Sigmoid colon (tissue), 7 donors: ENCODE measurements around the gene SHISAL1. TPM values are rescaled to one million over a fixed set of nuclear protein-coding genes. Genes with fewer than 3 reads are reported as not detected.

Experiments
- DNase-seq: peaks from one replicate; pipeline ENCODE4 v3.0.0-alpha.2; 2019
- H3K27ac ChIP-seq, 4 donors: fragments of 200-600 bp; sonication (generic); one replicate each; pipeline ENCODE4 v1.5.1; 2016 to 2019; ENCODE audit warnings: mild to moderate bottlenecking in 1 of 4
- H3K27me3 ChIP-seq, 3 donors: fragments of 200-600 bp; sonication (generic); one replicate each; pipeline ENCODE4 v1.5.1; 2019; ENCODE audit warnings: mild to moderate bottlenecking in 1 of 3
- H3K36me3 ChIP-seq, 4 donors: fragments of 200-600 bp; sonication (generic); one replicate each; pipeline ENCODE4 v1.5.1; 2016 to 2019
- H3K4me1 ChIP-seq, 4 donors: fragments of 200-600 bp; sonication (generic); one replicate each; pipeline ENCODE4 v1.5.1; 2017 to 2019
- H3K4me3 ChIP-seq, 4 donors: fragments of 200-600 bp; sonication (generic); one replicate each; pipeline ENCODE4 v1.5.1; 2017 to 2019; ENCODE audit warnings: mild to moderate bottlenecking in 2 of 4, moderate library complexity in 1 of 4
- H3K9me3 ChIP-seq, 4 donors: fragments of 200-600 bp in 3 of 4; sonication (generic) in 3 of 4; one replicate each; pipeline versions ENCODE4 v1.5.1 to v1.6.1; 2013 to 2019
- EP300 ChIP-seq, 4 donors: sonication (generic); formaldehyde crosslinking; IDR thresholded peaks; one replicate each; pipeline ENCODE4 v1.6.1; 2017; ENCODE audit warnings: antibody characterized with exemption in 4 of 4
- POLR2A ChIP-seq, 2 donors: fragments of 450-650 bp; IDR thresholded peaks; one replicate each; pipeline ENCODE4 v1.6.1; 2016; ENCODE audit warnings: antibody characterized with exemption in 2 of 2, mild to moderate bottlenecking in 2 of 2, moderate library complexity in 2 of 2
- POLR2AphosphoS5 ChIP-seq, 4 donors: sonication (generic); formaldehyde crosslinking; IDR thresholded peaks; one replicate each; pipeline ENCODE4 v1.6.1; 2017; ENCODE audit warnings: antibody characterized with exemption in 4 of 4
- WGBS, 2 donors: extraction: QIAGEN DNeasy Blood & Tissue Kit; methylation state at CpG; one replicate each; pipeline ENCODE4 v1.1.7; 2013; 5-methylcytosine and 5-hydroxymethylcytosine counted together
- intact Hi-C: fragments of 100-400 bp; cut with DNase I; formaldehyde crosslinking; loops from one replicate; pipeline ENCODE4 v1.15.1; 2023
- polyA plus RNA-seq, 3 donors: library from polyadenylated mRNA; stranded (reverse); fragments of 200-250 nt; gene quantifications; one replicate each; pipeline ENCODE4 v1.2.3, GENCODE V29; 2013
- total RNA-seq, 4 donors: library from RNA; depleted of rRNA; stranded (reverse); fragments of >200 nt; gene quantifications; one replicate each; pipeline ENCODE4 v1.1.0, GENCODE V29; 2016
- TF ChIP-seq, protein P1 (sequence below), 4 experiments: fragments of 450-650 bp in 3 of 4; fragments of 200-600 bp in 1 of 4; IDR thresholded peaks; one replicate each; pipeline ENCODE4 v1.5.1; 2016 to 2019; ENCODE audit warnings: antibody characterized with exemption in 4 of 4, mild to moderate bottlenecking in 3 of 4, moderate library complexity in 2 of 4
- donor health status: healthy with polysubstance abuse.
- donor health status: Bipolar disorder and iron deficiency.
- donor health status: healthy.

The SHISAL1 gene
- total and polyA plus RNA-seq, 7 donors, result 0.23 to 32.4 (median 20.7) TPM

DNA sequence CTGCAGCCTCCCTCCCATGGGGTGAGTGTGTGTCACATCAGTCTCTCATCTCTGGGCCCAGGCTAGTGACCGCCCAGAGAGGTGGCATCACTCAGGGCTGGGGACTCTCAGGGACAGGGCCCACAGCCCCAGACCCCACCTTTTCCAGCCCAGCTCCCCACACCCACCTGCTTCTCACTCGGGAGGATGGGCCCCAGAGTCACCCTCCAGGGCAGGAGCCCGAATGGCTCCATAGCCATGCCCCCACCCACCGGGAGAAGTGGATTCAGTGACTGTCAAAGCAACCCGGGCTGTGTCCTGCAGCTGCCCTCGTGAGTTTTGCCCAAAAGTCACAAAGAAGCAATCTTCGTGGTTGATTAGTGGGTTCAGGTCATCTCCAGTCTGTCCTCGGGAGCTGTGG is 106.1 kb downstream of the SHISAL1 start:
- peaks cover 0 to 5% (median 0%) of the 10 kb centered on the region in 4 donors for H3K9me3 ChIP-seq
- H3K27me3 ChIP-seq, result no peaks in the 10 kb centered on the region
- TF ChIP-seq POLR2AphosphoS5 (IDR thresholded peaks at IDR 0.05) (no peak), EP300 (IDR thresholded peaks at IDR 0.05) (no peak), POLR2A (IDR thresholded peaks at IDR 0.05) (no peak)
- TF ChIP-seq, protein P1, sequence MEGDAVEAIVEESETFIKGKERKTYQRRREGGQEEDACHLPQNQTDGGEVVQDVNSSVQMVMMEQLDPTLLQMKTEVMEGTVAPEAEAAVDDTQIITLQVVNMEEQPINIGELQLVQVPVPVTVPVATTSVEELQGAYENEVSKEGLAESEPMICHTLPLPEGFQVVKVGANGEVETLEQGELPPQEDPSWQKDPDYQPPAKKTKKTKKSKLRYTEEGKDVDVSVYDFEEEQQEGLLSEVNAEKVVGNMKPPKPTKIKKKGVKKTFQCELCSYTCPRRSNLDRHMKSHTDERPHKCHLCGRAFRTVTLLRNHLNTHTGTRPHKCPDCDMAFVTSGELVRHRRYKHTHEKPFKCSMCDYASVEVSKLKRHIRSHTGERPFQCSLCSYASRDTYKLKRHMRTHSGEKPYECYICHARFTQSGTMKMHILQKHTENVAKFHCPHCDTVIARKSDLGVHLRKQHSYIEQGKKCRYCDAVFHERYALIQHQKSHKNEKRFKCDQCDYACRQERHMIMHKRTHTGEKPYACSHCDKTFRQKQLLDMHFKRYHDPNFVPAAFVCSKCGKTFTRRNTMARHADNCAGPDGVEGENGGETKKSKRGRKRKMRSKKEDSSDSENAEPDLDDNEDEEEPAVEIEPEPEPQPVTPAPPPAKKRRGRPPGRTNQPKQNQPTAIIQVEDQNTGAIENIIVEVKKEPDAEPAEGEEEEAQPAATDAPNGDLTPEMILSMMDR (IDR thresholded peaks at IDR 0.05), result no peak
- intact Hi-C loops, result no loop called here
- peaks cover 0 to 20% (median 9%) of the 10 kb centered on the region in 4 donors for H3K4me1 ChIP-seq
- DNase-seq, result peak; percentile 54
- 73 to 88% methylated on average over 8 of the region's 8 CpGs for WGBS, 2 donors
- H3K4me3 ChIP-seq, result no peak overlapping the region
- H3K36me3 ChIP-seq, result no peaks in the 10 kb centered on the region
- no peak overlapping the region for H3K27ac ChIP-seq

DNA sequence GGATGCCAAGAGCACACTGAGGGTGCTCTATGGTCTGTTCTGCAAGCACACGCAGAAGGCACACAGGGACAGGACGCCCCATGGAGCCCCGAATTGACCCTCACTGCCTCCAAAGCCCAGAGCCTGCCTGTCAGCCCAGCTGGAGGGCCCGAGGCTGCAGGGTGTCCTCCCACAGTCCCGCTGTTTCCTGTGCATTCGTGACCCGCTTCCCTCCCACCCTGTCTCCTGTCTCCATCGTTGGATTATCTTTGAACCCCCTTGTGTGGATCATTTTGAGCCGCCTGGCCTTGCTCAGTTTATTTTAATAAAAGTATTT is 106.5 kb downstream of the SHISAL1 start:
- H3K27me3 ChIP-seq, result no peaks in the 10 kb centered on the region
- H3K36me3 ChIP-seq, result no peaks in the 10 kb centered on the region
- 76 to 87% methylated on average over 9 of the region's 9 CpGs for WGBS, 2 donors
- peaks cover 0 to 5% (median 0%) of the 10 kb centered on the region in 4 donors for H3K9me3 ChIP-seq
- intact Hi-C loops, result no loop called here
- TF ChIP-seq POLR2A (IDR thresholded peaks at IDR 0.05), result no peak
- TF ChIP-seq POLR2AphosphoS5 (IDR thresholded peaks at IDR 0.05), result no peak
- TF ChIP-seq EP300 (IDR thresholded peaks at IDR 0.05), result no peak
- TF ChIP-seq, protein P1 (IDR thresholded peaks at IDR 0.05), result no peak
- no peak overlapping the region for H3K27ac ChIP-seq
- no peak for DNase-seq
- H3K4me1 ChIP-seq, result peaks cover 0 to 18% (median 7%) of the 10 kb centered on the region in 4 donors
- no peak overlapping the region for H3K4me3 ChIP-seq

DNA sequence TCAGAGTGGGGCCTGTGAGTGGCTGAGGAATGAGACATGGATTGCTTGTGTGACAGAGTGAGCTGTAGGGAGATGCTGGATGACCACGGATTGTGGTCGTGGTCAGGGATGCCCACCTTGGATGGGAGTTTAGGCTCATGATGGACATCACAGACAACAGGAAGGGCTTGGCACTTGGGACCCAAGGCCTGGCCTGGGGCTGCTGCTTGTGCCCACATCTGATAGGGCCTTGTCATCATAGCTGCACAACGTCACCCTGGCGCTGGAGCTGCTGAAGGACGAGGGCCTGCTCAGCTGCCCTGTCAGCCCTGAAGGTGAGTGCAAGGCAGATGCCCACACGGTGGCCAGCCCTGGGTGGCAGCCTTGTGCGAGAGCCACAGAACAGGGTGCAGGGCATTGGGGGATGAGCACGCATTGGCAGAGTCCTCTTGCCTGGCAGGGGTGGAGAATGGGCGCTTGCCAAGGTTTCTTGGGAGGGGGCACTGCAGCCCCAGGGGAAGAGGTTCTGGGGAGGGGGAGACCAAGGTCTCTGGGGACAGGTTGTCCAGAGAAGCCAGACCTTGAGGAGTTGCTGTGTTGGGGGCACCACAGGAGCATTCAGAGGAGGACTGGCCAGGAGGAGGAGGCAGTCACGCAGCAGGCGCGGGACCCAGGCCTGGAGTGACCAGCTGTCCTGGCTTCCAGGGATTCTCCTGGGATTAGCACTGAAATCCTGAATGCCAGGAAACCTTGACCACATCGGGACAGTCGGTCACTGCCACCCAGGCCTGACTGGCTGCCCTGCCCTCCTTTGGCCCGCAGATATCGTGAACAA is 107.0 kb downstream of the SHISAL1 start:
- DNase-seq, result peak; percentile 60
- no peaks in the 10 kb centered on the region for H3K36me3 ChIP-seq
- H3K4me1 ChIP-seq, result peaks cover 0 to 17% (median 7%) of the 10 kb centered on the region in 4 donors
- H3K9me3 ChIP-seq, result peaks cover 0 to 5% (median 0%) of the 10 kb centered on the region in 4 donors
- intact Hi-C loops, result no loop called here
- TF ChIP-seq EP300 (IDR thresholded peaks at IDR 0.05), result no peak
- no peak for TF ChIP-seq POLR2A (IDR thresholded peaks at IDR 0.05)
- TF ChIP-seq, protein P1 (IDR thresholded peaks at IDR 0.05), result no peak
- no peak for TF ChIP-seq POLR2AphosphoS5 (IDR thresholded peaks at IDR 0.05)
- no peaks in the 10 kb centered on the region for H3K27me3 ChIP-seq
- 89 to 93% methylated on average over 16 of the region's 16 CpGs for WGBS, 2 donors
- H3K4me3 ChIP-seq, result no peak overlapping the region
- H3K27ac ChIP-seq, result no peak overlapping the region

DNA sequence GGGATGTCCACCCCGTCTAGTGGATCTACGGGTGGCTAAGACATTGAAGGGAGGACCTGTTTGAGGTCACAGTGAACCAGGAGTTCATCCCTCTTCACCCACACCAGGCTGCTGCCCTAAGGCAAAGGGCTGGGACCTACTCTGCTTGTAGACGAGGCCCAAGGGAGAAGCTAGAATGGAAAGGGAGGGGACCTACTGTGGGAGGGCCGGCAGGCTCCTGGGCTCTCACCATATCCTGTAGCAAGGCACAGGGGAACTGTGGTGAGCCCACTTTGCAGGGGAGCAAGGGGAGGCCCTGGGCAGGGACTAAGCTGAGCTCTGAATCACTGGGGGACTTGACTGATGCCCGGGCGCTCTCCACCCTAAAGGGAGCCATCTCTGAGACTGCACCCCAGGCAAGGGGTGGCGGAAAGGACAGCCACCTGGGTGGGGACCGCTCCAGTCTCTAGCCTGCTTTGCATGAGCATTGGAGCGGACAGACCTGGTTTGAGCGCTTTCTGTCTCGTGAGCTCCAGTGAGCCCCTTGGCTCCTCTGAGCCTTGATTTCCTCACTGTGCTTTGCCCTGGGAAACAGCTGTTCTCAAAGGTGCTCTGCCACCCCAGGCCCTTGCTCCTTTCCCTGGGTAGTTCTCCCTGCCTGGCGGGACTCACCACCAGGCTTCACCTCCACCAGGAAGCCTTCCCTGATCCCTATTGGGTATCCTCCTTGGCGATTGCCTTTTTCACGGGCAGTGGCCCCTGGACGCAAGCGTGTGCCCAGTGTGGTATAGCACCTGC is 107.8 kb downstream of the SHISAL1 start:
- TF ChIP-seq POLR2A (IDR thresholded peaks at IDR 0.05) (no peak), POLR2AphosphoS5 (IDR thresholded peaks at IDR 0.05) (no peak), EP300 (IDR thresholded peaks at IDR 0.05) (no peak)
- TF ChIP-seq, protein P1 (IDR thresholded peaks at IDR 0.05), result no peak

More for the DNA sequence above, 107.8 kb downstream of the SHISAL1 start:
- no peak overlapping the region for H3K4me3 ChIP-seq
- no peaks in the 10 kb centered on the region for H3K27me3 ChIP-seq
- no peaks in the 10 kb centered on the region for H3K36me3 ChIP-seq
- peak; percentile 46 for DNase-seq
- H3K4me1 ChIP-seq, result peaks cover 0 to 17% (median 10%) of the 10 kb centered on the region in 4 donors
- no peak overlapping the region for H3K27ac ChIP-seq
- 80 to 83% methylated on average over 16 of the region's 16 CpGs for WGBS, 2 donors
- intact Hi-C loops, result no loop called here
- H3K9me3 ChIP-seq, result peaks cover 0 to 5% (median 0%) of the 10 kb centered on the region in 4 donors
